Daoy (cell line): Measurements from ENCODE around the gene S100A11. TPM values are rescaled to one million over a fixed set of nuclear protein-coding genes. Genes with fewer than 3 reads are reported as not detected.
"Not testable (repeated sequence)": the region's sequence is repeated elsewhere in the genome, so short reads cannot be mapped to it uniquely, and the experiment has no call there.

Source experiments
- DNase-seq: peaks from one replicate; pipeline ENCODE4 v3.0.0-alpha.2; 2015; ENCODE audit warnings: low read depth
- total RNA-seq: library from RNA; depleted of rRNA; stranded (reverse); fragments of >200 nt; shearing (Covaris generic); gene quantifications from 2 replicates; pipeline ENCODE4 v1.2.3, GENCODE V29; 2014; rRNA removed

Gene S100A11
- total RNA-seq = 289 and 308 TPM in 2 replicates

- peak; percentile 96 for DNase-seq
Observed at GRCh38 chr1:152036267-152037216, at the start of gene S100A11. Gene S100A11 (minus strand): TSS chr1:152037004. CDS start chr1:152036915, 89 bp downstream.

- DNase-seq = no peak
Observed at GRCh38 chr1:152084853-152085252, 48.0 kb upstream of the S100A11 start.

- not testable (repeated sequence) for DNase-seq
Observed at GRCh38 chr1:152081026-152081425, 44.2 kb upstream of the S100A11 start.

- DNase-seq = not testable (repeated sequence)
Observed at GRCh38 chr1:152080494-152080893, 43.7 kb upstream of the S100A11 start.

- DNase-seq = no peak
Observed at GRCh38 chr1:152078831-152079441, 42.1 kb upstream of the S100A11 start.

- DNase-seq = no peak
Observed at GRCh38 chr1:152072311-152072710, 35.5 kb upstream of the S100A11 start.

GRCh38 chr1:152071123-152071522, 34.3 kb upstream of the S100A11 start:
- no peak for DNase-seq

- no peak for DNase-seq
Observed at GRCh38 chr1:152067929-152068328, 31.1 kb upstream of the S100A11 start.

GRCh38 chr1:152067150-152067549, 30.3 kb upstream of the S100A11 start:
- DNase-seq = no peak

- no peak for DNase-seq
Observed at GRCh38 chr1:152061952-152062351, 25.1 kb upstream of the S100A11 start.

GRCh38 chr1:152053375-152053774, 16.6 kb upstream of the S100A11 start:
- no peak for DNase-seq

GRCh38 chr1:152052606-152053005, 15.8 kb upstream of the S100A11 start:
- DNase-seq = peak; percentile 83

GRCh38 chr1:152050886-152051675, 14.3 kb upstream of the S100A11 start:
- DNase-seq = no peak

GRCh38 chr1:152049291-152050083, 12.7 kb upstream of the S100A11 start:
- no peak for DNase-seq

GRCh38 chr1:152048416-152049009, 11.7 kb upstream of the S100A11 start:
- peak; percentile 95 for DNase-seq

- peak; percentile 99 for DNase-seq
Observed at GRCh38 chr1:152047730-152048415, 11.1 kb upstream of the S100A11 start.

- DNase-seq = no peak
Observed at GRCh38 chr1:152047413-152047729, 10.6 kb upstream of the S100A11 start.

GRCh38 chr1:152044386-152044785, 7.6 kb upstream of the S100A11 start:
- DNase-seq = no peak

GRCh38 chr1:152043870-152044269, 7.1 kb upstream of the S100A11 start:
- DNase-seq = no peak

- no peak for DNase-seq
Observed at GRCh38 chr1:152042030-152042429, 5.2 kb upstream of the S100A11 start.
